ENCODE measurements around the gene ASTN2.

DNA sequence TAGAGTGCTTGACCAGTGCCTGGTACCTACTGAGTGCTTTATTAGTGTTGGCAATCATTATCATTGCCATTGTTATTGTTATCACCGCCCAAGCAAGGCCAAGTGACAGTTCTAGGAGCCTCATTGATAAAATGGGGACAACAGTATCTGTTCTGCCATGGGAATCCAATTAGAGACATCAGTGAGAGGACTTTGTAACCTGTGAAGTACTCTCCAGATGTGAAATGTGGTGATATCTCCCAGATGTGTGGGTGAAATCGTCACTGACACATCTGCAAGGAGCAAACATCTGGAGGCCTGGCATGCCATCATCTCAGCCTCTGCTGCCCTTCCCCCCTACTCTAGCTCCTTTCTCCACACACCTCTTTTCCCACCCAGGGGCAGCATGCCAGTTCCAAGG lies 1000.5 kb downstream of the ASTN2 start:
- TF ChIP-seq CTCF (IDR thresholded peaks at IDR 0.05; ENCODE audit: insufficient read depth, low read depth, low read length) (no peak), EZH2 (IDR thresholded peaks at IDR 0.05; ENCODE audit: insufficient read depth, low read length) (no peak)
